ENCODE measurements around the gene AJAP1.

- no peak for TF ChIP-seq POLR2AphosphoS5 (IDR thresholded peaks at IDR 0.05)
- TF ChIP-seq CTCF (IDR thresholded peaks at IDR 0.05): no peak
Observed at GRCh38 chr1:4701276-4701675, 46.9 kb downstream of the AJAP1 start.
